ENCODE results near the gene BPIFB1. TPM values are rescaled to one million over a fixed set of nuclear protein-coding genes. Genes with fewer than 3 reads are reported as not detected.

The BPIFB1 gene
- total and polyA plus RNA-seq, 4 donors = 0.13 to 0.36 (median 0.28) TPM; not detected in 1

GRCh38 chr20:33316958-33317357 lies 33.9 kb downstream of the BPIFB1 start:
- 90% methylated on average over 3 of the region's 3 CpGs for WGBS (ENCODE audit: insufficient coverage)
- Histone ChIP-seq H3K27me3 (ENCODE audit: control insufficient read depth, insufficient read depth, low read length) (no peaks in the 10 kb centered on the region), H3K4me1 (ENCODE audit: control insufficient read depth, insufficient read depth, low read length) (peaks cover under 1% of the 10 kb centered on the region), H3K27ac (ENCODE audit: low read depth, low read length) (no peak overlapping the region), H3K4me3 (ENCODE audit: low read depth, low read length) (no peak overlapping the region), H3K9me3 (ENCODE audit: control insufficient read depth, insufficient read depth, low read length) (no peaks in the 10 kb centered on the region), H3K36me3 (ENCODE audit: control insufficient read depth, insufficient read depth, low read length) (no peaks in the 10 kb centered on the region)
- no peak for DNase-seq (ENCODE audit: low read depth in 4 of 6, low spot score in 6 of 6)

- Histone ChIP-seq H3K9me3 (ENCODE audit: control insufficient read depth, insufficient read depth, low read length) (no peaks in the 10 kb centered on the region), H3K4me1 (ENCODE audit: control insufficient read depth, insufficient read depth, low read length) (no peaks in the 10 kb centered on the region), H3K27ac (ENCODE audit: low read depth, low read length) (no peak overlapping the region), H3K27me3 (ENCODE audit: control insufficient read depth, insufficient read depth, low read length) (no peaks in the 10 kb centered on the region), H3K36me3 (ENCODE audit: control insufficient read depth, insufficient read depth, low read length) (no peaks in the 10 kb centered on the region), H3K4me3 (ENCODE audit: low read depth, low read length) (no peak overlapping the region)
- DNase-seq (ENCODE audit: low read depth in 4 of 6, low spot score in 6 of 6) = no peak
- 96% methylated on average over 13 of the region's 14 CpGs for WGBS (ENCODE audit: insufficient coverage)
Observed at GRCh38 chr20:33317424-33318095, 34.5 kb downstream of the BPIFB1 start.

DNA sequence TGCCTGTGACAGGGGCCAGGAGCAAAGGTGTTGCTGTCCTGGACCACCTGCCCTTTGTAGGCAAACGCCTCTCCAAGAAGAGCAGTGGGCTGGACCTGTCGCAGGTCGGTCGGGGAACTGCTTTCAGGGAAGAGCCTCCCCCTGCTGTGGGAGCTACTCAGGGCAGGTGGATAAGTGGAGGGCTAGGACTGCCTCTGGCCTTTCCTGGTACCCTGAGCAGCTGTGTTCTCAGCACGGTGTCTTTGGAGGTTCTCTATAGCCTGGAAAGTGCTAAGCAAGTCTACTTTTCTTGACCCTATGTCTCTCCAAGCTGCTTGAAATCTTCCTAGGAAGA lies 35.0 kb downstream of the BPIFB1 start:
- 43% methylated on average over 2 of the region's 5 CpGs for WGBS (ENCODE audit: insufficient coverage)
- Histone ChIP-seq H3K27ac (ENCODE audit: low read depth, low read length) (no peak overlapping the region), H3K9me3 (ENCODE audit: control insufficient read depth, insufficient read depth, low read length) (no peaks in the 10 kb centered on the region), H3K4me3 (ENCODE audit: low read depth, low read length) (no peak overlapping the region), H3K27me3 (ENCODE audit: control insufficient read depth, insufficient read depth, low read length) (no peaks in the 10 kb centered on the region), H3K4me1 (ENCODE audit: control insufficient read depth, insufficient read depth, low read length) (no peaks in the 10 kb centered on the region), H3K36me3 (ENCODE audit: control insufficient read depth, insufficient read depth, low read length) (no peaks in the 10 kb centered on the region)
- DNase-seq (ENCODE audit: low read depth in 4 of 6, low spot score in 6 of 6) = no peak

GRCh38 chr20:33320006-33320405 lies 37.0 kb downstream of the BPIFB1 start:
- no peak overlapping the region for H3K4me3 ChIP-seq (ENCODE audit: low read depth, low read length)
- H3K27me3 ChIP-seq (ENCODE audit: control insufficient read depth, insufficient read depth, low read length) = no peaks in the 10 kb centered on the region
- H3K9me3 ChIP-seq (ENCODE audit: control insufficient read depth, insufficient read depth, low read length) = no peaks in the 10 kb centered on the region
- no peak overlapping the region for H3K27ac ChIP-seq (ENCODE audit: low read depth, low read length)
- 86% methylated on average over 10 of the region's 10 CpGs for WGBS (ENCODE audit: insufficient coverage)
- no peaks in the 10 kb centered on the region for H3K4me1 ChIP-seq (ENCODE audit: control insufficient read depth, insufficient read depth, low read length)
- no peaks in the 10 kb centered on the region for H3K36me3 ChIP-seq (ENCODE audit: control insufficient read depth, insufficient read depth, low read length)
- no peak for DNase-seq (ENCODE audit: low read depth in 4 of 6, low spot score in 6 of 6)

DNA sequence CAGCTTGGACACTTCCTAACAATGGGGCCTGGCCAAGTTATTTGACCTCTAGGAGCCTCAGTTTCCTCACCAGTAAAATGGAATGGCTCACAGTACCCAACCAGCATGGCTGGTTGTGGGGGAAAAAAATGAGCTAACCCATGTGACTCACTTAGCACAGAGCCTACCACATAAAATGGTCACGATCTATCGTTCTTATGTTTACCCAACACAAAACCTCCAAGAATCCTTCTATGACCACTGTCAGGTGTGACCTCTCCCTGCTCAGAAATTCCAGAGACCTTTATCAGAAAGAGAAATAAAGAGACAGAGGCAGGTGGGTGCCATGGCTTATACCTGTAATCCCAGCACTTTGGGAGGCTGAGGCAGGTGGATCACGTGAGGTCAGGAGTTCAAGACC lies 39.4 kb downstream of the BPIFB1 start:
- Histone ChIP-seq H3K27ac (ENCODE audit: low read depth, low read length) (no peak overlapping the region), H3K9me3 (ENCODE audit: control insufficient read depth, insufficient read depth, low read length) (no peaks in the 10 kb centered on the region), H3K27me3 (ENCODE audit: control insufficient read depth, insufficient read depth, low read length) (no peaks in the 10 kb centered on the region), H3K4me3 (ENCODE audit: low read depth, low read length) (no peak overlapping the region), H3K36me3 (ENCODE audit: control insufficient read depth, insufficient read depth, low read length) (no peaks in the 10 kb centered on the region), H3K4me1 (ENCODE audit: control insufficient read depth, insufficient read depth, low read length) (no peaks in the 10 kb centered on the region)
- no peak for DNase-seq (ENCODE audit: low read depth in 4 of 6, low spot score in 6 of 6)
- WGBS (ENCODE audit: insufficient coverage) = no CpG with 5 or more reads among the region's 3 CpGs

- no peak for DNase-seq (ENCODE audit: low read depth in 4 of 6, low spot score in 6 of 6)
- no peaks in the 10 kb centered on the region for H3K9me3 ChIP-seq (ENCODE audit: control insufficient read depth, insufficient read depth, low read length)
- 74% methylated on average over 7 of the region's 8 CpGs for WGBS (ENCODE audit: insufficient coverage)
- no peak overlapping the region for H3K4me3 ChIP-seq (ENCODE audit: low read depth, low read length)
- no peaks in the 10 kb centered on the region for H3K4me1 ChIP-seq (ENCODE audit: control insufficient read depth, insufficient read depth, low read length)
- no peaks in the 10 kb centered on the region for H3K27me3 ChIP-seq (ENCODE audit: control insufficient read depth, insufficient read depth, low read length)
- H3K36me3 ChIP-seq (ENCODE audit: control insufficient read depth, insufficient read depth, low read length) = no peaks in the 10 kb centered on the region
- H3K27ac ChIP-seq (ENCODE audit: low read depth, low read length) = no peak overlapping the region
Observed at GRCh38 chr20:33323236-33323635, 40.2 kb downstream of the BPIFB1 start.

GRCh38 chr20:33325350-33325749 lies 42.3 kb downstream of the BPIFB1 start:
- H3K4me1 ChIP-seq (ENCODE audit: control insufficient read depth, insufficient read depth, low read length) = no peaks in the 10 kb centered on the region
- H3K9me3 ChIP-seq (ENCODE audit: control insufficient read depth, insufficient read depth, low read length) = no peaks in the 10 kb centered on the region
- no peaks in the 10 kb centered on the region for H3K27me3 ChIP-seq (ENCODE audit: control insufficient read depth, insufficient read depth, low read length)
- H3K36me3 ChIP-seq (ENCODE audit: control insufficient read depth, insufficient read depth, low read length) = no peaks in the 10 kb centered on the region
- no peak for DNase-seq (ENCODE audit: low read depth in 4 of 6, low spot score in 6 of 6)
- 94% methylated on average over 2 of the region's 2 CpGs for WGBS (ENCODE audit: insufficient coverage)
- H3K4me3 ChIP-seq (ENCODE audit: low read depth, low read length) = no peak overlapping the region
- no peak overlapping the region for H3K27ac ChIP-seq (ENCODE audit: low read depth, low read length)

DNA sequence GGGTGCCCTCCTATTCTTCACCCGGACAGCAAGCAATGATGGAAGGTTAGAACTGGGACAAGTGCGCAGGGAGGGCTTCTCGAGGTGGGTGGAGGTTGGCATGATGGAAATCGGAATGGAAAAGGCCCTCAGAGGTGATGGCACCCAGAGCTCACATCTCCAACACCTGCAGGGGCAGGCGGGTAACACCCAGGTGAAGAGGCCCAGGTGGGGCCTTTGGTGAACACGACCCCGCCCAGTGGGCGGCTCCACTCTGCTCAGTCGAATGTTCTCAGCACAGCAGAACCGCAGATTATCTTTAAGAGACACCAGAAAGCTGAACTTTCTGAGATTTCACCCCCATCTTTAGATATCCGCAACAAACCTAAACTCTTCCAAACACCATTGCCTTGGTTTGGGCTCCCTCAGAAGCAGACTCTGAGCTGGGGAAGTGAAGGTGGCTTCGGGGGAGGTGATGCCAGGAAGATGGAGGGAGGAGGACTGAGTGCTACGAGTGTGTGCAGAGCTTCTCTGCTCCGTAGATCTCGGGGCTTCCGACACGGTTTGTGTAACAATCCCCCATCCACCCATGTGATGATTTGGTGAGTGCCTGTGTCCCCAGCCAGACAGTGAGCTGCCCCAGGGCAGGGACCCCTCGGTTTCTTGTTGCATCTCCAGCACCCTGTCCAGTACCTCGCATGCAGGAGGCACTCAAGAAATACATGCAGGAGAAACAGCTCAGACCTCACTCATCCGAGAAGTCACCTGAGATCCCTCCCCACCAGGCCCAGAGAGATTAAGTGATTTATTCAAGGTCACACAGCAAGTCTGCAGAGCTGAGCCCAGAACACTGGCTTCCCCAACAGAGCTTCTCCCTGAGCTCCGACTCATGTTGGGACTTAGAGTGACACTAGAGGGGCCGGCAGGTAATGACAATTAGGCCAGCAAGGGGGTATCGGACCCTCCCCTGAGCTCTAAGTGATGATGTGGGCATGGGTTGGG lies 45.4 kb downstream of the BPIFB1 start:
- Histone ChIP-seq H3K27ac (ENCODE audit: low read depth, low read length) (no peak overlapping the region), H3K4me1 (ENCODE audit: control insufficient read depth, insufficient read depth, low read length) (no peaks in the 10 kb centered on the region), H3K27me3 (ENCODE audit: control insufficient read depth, insufficient read depth, low read length) (no peaks in the 10 kb centered on the region), H3K4me3 (ENCODE audit: low read depth, low read length) (no peak overlapping the region), H3K9me3 (ENCODE audit: control insufficient read depth, insufficient read depth, low read length) (no peaks in the 10 kb centered on the region), H3K36me3 (ENCODE audit: control insufficient read depth, insufficient read depth, low read length) (no peaks in the 10 kb centered on the region)
- 80% methylated on average over 13 of the region's 23 CpGs for WGBS (ENCODE audit: insufficient coverage)
- DNase-seq (ENCODE audit: low read depth in 4 of 6, low spot score in 6 of 6) = no peak

- 78% methylated on average over 20 of the region's 20 CpGs for WGBS (ENCODE audit: insufficient coverage)
- H3K27me3 ChIP-seq (ENCODE audit: control insufficient read depth, insufficient read depth, low read length) = no peaks in the 10 kb centered on the region
- H3K36me3 ChIP-seq (ENCODE audit: control insufficient read depth, insufficient read depth, low read length) = no peaks in the 10 kb centered on the region
Observed at GRCh38 chr20:33332905-33333456, 50.0 kb downstream of the BPIFB1 start.

More at GRCh38 chr20:33332905-33333456, 50.0 kb downstream of the BPIFB1 start:
- Histone ChIP-seq H3K4me3 (ENCODE audit: low read depth, low read length) (no peak overlapping the region), H3K4me1 (ENCODE audit: control insufficient read depth, insufficient read depth, low read length) (no peaks in the 10 kb centered on the region), H3K27ac (ENCODE audit: low read depth, low read length) (no peak overlapping the region), H3K9me3 (ENCODE audit: control insufficient read depth, insufficient read depth, low read length) (no peaks in the 10 kb centered on the region)
- no peak for DNase-seq (ENCODE audit: low read depth in 4 of 6, low spot score in 6 of 6)
